Heart left ventricle (tissue), 16 donors: ENCODE measurements around the gene GPI. TPM values are rescaled to one million over a fixed set of nuclear protein-coding genes. Genes with fewer than 3 reads are reported as not detected.

Experiments
- ATAC-seq, 4 donors: fragments of 200-7000 bp; cut with Tn5 transposase; one replicate each; pipeline ENCODE4 v1.9.1; 2020 to 2022; ENCODE audit warnings: moderate library complexity in 4 of 4, mild to moderate bottlenecking in 3 of 4, moderate number of reproducible peaks in 1 of 4
- DNase-seq, 5 donors: peaks; one replicate each; pipeline ENCODE4 v3.0.0-alpha.2; 2020
- H3K27ac ChIP-seq, 12 donors: fragments of 200-600 bp; sonication (generic) in 4 of 12; one replicate each; pipeline versions ENCODE4 v1.5.0 to v1.8.0; 2016 to 2022; ENCODE audit warnings: mild to moderate bottlenecking in 2 of 12
- H3K27me3 ChIP-seq, 9 donors: fragments of 200-600 bp; sonication (generic) in 2 of 9; one replicate each; pipeline versions ENCODE4 v1.5.1 to v1.8.0; 2016 to 2022; ENCODE audit warnings: mild to moderate bottlenecking in 3 of 9
- H3K36me3 ChIP-seq, 9 donors: fragments of 200-600 bp; sonication (generic) in 2 of 9; one replicate each; pipeline versions ENCODE4 v1.5.0 to v1.8.0; 2018 to 2022; ENCODE audit warnings: mild to moderate bottlenecking in 2 of 9
- H3K4me1 ChIP-seq, 12 donors: fragments of 200-600 bp; sonication (generic) in 4 of 12; one replicate each; pipeline versions ENCODE4 v1.5.0 to v1.8.0; 2016 to 2022; ENCODE audit warnings: mild to moderate bottlenecking in 3 of 12
- H3K4me3 ChIP-seq, 12 donors: fragments of 200-600 bp; sonication (generic) in 4 of 12; one replicate each; pipeline versions ENCODE4 v1.5.0 to v1.8.0; 2017 to 2022; ENCODE audit warnings: mild to moderate bottlenecking in 9 of 12, moderate library complexity in 4 of 12
- H3K9me3 ChIP-seq, 12 donors: fragments of 200-600 bp; sonication (generic) in 4 of 12; one replicate each; pipeline versions ENCODE4 v1.5.0 to v1.8.0; 2016 to 2022; ENCODE audit warnings: mild to moderate bottlenecking in 1 of 12
- CTCF ChIP-seq, 12 donors: fragments of 200-600 bp; sonication (generic) in 4 of 12; IDR thresholded peaks; one replicate each; pipeline versions ENCODE4 v1.5.0 to v1.8.0; 2018 to 2022; ENCODE audit warnings: antibody characterized with exemption in 12 of 12, mild to moderate bottlenecking in 5 of 12
- POLR2A ChIP-seq, 2 donors: fragments of 450-650 bp; IDR thresholded peaks; one replicate each; pipeline ENCODE4 v1.6.1; 2017; ENCODE audit warnings: antibody characterized with exemption in 2 of 2, mild to moderate bottlenecking in 2 of 2, moderate library complexity in 2 of 2
- whole genome bisulfite sequencing, 4 donors: extraction: QIAGEN DNeasy Blood & Tissue Kit in 2 of 4; methylation state at CpG; one replicate each; pipeline versions ENCODE4 v1.1.5 to v1.1.7; 2013 to 2018; 5-methylcytosine and 5-hydroxymethylcytosine counted together
- intact Hi-C, 10 donors: fragments of 100-400 bp; cut with DNase I; formaldehyde crosslinking; loops; one replicate each; pipeline versions ENCODE4 v1.11.1 to v1.14.2; 2022
- polyA plus RNA-seq, 2 donors: library from polyadenylated mRNA; stranded (reverse); fragments of 200-250 nt; gene quantifications; one replicate each; pipeline ENCODE4 v1.2.3, GENCODE V29; 2013
- total RNA-seq, 9 donors: library from RNA; depleted of rRNA in 2 of 9; stranded (reverse); fragments of >200 nt in 2 of 9; fragmentation: NEBNext Ultra II Directional in 3 of 9; extraction: Animal tissue kit (Norgen Biotek cat#: 25700) in 3 of 9; gene quantifications; one replicate each; pipeline versions ENCODE4 v1.1.0 to v1.2.4, GENCODE V29; 2016 to 2023
- donor health status: ischemic (EF 13 %, LVEDD 7.1; RV severe dilation, severe dysfunction).
- donor health status: healthy with polysubstance abuse.
- donor health status: DM: no; HTN: yes; CAD: no.
- donor health status: DM: no; HTN: no; CAD: no.
- donor health status: ischemic (EF 25% LVEDD 6.9; RV normal size, moderate dysfunction).
- donor health status: ischemic (EF 25% LVEDD 5.7; RV mildly dilated, moderate dysfunction).
- donor health status: healthy.
- donor health status: DM: yes; HTN: yes; CAD: no.
- donor health status: ischemic (EF 35%, LVEDD 5.7; RV mildly dilated, moderate dysfunction).
- donor health status: nonischemic (EF 11% LVEDD 7.7; RV severe dilation, severe dysfunction).
- donor health status: DM: yes; HTN: yes; CAD: no.
- donor health status: PGD.
- donor health status: ischemic (EF 29% LVEDD 5.4; RV normal size, mild dysfunction).
- donor health status: nonischemic (EF 23%, LVEDD 6.1; RV moderate dilation, normal function).

GPI gene
- total and polyA plus RNA-seq, 11 donors: 233 to 764 (median 513) TPM

GRCh38 chr19:34321735-34322134 is 43.3 kb upstream of the GPI start:
- intact Hi-C loops: no loop called here
- no peak for DNase-seq
- Histone ChIP-seq H3K9me3 (no peaks in the 10 kb centered on the region), H3K27me3 (no peaks in the 10 kb centered on the region), H3K4me3 (no peak overlapping the region), H3K27ac (no peak overlapping the region), H3K4me1 (peaks cover 0 to 39% (median 28%) of the 10 kb centered on the region in 12 donors), H3K36me3 (peaks cover 0 to 70% (median 45%) of the 10 kb centered on the region in 9 donors)
- TF ChIP-seq POLR2A (IDR thresholded peaks at IDR 0.05) (no peak), CTCF (IDR thresholded peaks at IDR 0.05) (no peak)
- WGBS, 4 donors: 78 to 96% (median 95%) methylated on average over 6 of the region's 6 CpGs
- no peak for ATAC-seq

- Histone ChIP-seq H3K4me1 (peaks cover 0 to 30% (median 13%) of the 10 kb centered on the region in 12 donors), H3K27me3 (no peaks in the 10 kb centered on the region), H3K36me3 (peaks cover 0 to 88% (median 61%) of the 10 kb centered on the region in 9 donors), H3K27ac (no peak overlapping the region), H3K4me3 (no peak overlapping the region), H3K9me3 (no peaks in the 10 kb centered on the region)
- 88 to 91% (median 89%) methylated on average over 7 of the region's 7 CpGs for WGBS, 4 donors
- TF ChIP-seq POLR2A (IDR thresholded peaks at IDR 0.05) (no peak), CTCF (IDR thresholded peaks at IDR 0.05) (no peak)
- intact Hi-C loops: no loop called here
- no peak for ATAC-seq
- no peak for DNase-seq
These were observed 41.4 kb upstream of the GPI start for GRCh38 chr19:34323433-34324204.

GRCh38 chr19:34324320-34324719 is 40.7 kb upstream of the GPI start:
- TF ChIP-seq CTCF (IDR thresholded peaks at IDR 0.05) (no peak), POLR2A (IDR thresholded peaks at IDR 0.05) (no peak)
- H3K4me1 ChIP-seq: peaks cover 0 to 31% (median 11%) of the 10 kb centered on the region in 12 donors
- intact Hi-C loops: no loop called here

GRCh38 chr19:34325181-34325580 is 39.8 kb upstream of the GPI start:
- Histone ChIP-seq H3K27ac (no peak overlapping the region), H3K4me3 (no peak overlapping the region), H3K36me3 (peaks cover 0 to 100% (median 73%) of the 10 kb centered on the region in 9 donors), H3K27me3 (no peaks in the 10 kb centered on the region), H3K4me1 (peaks cover 0 to 25% (median 4%) of the 10 kb centered on the region in 12 donors), H3K9me3 (no peaks in the 10 kb centered on the region)
- DNase-seq: no peak
- TF ChIP-seq CTCF (IDR thresholded peaks at IDR 0.05): no peak
- TF ChIP-seq POLR2A (IDR thresholded peaks at IDR 0.05): no peak
- intact Hi-C loops: no loop called here
- no peak for ATAC-seq
- 93 to 98% (median 96%) methylated on average over 4 of the region's 4 CpGs for WGBS, 4 donors

More at GRCh38 chr19:34324320-34324719, 40.7 kb upstream of the GPI start:
- WGBS, 4 donors: 94 to 98% (median 95%) methylated on average over 3 of the region's 3 CpGs
- Histone ChIP-seq H3K4me3 (no peak overlapping the region), H3K9me3 (no peaks in the 10 kb centered on the region), H3K27me3 (no peaks in the 10 kb centered on the region), H3K27ac (no peak overlapping the region), H3K36me3 (peaks cover 0 to 95% (median 68%) of the 10 kb centered on the region in 9 donors)
- ATAC-seq (no peak), DNase-seq (no peak)
